Inflammatory macrophage (primary cell): ENCODE results near the gene EVL.

Source experiments
- DNase-seq, 2 donors: peaks; one replicate each; pipeline ENCODE4 v3.0.0-alpha.2; 2020 to 2022

EVL gene

DNA sequence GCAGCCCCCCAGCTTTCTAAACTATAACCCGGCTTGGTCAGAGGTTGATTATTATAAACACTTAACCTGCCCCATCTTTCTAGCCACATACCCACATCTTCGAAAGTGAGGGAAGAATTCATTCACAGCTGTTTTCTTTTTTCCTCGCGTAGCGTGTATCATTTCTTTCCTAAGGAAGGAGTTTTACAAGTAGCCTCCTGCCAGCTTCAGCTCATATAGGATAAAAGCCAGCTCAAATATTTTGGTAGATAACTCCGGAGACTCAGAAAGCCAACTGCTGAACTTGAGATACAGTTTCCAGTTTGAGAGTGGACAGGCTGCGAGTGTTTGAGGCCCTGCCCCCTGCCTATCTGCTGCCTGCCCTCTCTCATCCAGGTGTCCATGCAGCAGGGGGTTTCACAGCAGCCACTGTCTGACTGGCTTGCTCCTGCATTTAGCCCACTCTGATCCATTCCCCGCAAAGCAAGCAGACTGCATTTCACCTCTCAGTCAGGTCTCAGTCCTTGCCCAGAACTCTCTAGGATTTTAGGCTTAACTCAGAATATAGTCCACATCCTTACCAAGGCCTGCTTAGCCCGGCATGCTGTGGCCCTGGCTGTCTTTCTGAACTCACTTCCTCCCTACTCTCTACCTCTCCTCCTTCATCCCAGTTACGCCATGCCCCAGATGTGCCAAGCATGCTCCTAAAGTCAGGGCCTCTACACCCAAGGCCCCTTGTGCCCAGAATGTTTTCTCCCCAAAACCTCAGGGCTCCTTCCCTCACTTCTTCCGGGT, 46.9 kb downstream of the EVL start:
- DNase-seq, result no peak

DNA sequence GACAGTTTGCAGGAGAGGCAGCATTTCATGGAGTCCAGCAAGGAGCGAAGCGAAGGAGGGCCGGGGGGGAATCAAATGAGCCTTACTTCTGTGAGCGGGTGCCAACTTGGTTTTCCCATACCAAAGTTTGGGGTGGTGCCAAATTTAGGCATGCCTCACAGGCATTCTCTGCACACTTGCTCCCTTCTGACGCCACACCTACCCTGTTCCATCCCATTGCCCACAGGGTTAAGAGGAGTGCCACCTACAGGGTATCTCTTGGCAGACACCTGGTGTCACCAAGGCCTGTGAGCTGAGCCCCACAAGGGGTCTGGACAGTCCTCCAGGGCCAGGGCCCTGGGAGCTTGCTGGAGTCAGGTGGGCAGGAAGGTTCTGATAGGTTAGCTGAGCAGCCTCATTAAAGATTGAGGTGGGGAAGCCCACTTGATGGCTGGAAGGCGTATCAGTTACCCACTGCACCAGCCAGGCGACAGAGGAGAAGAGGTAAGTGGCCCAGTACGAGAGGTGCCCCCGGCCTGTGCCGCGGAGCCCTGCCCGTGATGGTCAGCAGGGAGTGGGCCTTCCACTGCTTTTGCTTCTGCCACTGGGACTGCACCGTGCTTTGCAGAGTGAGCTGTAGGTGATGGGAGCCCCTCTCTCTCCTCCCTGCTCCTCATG, 49.0 kb downstream of the EVL start:
- DNase-seq, result no peak

- DNase-seq, result no peak
Observed at GRCh38 chr14:100115236-100115635, 50.0 kb downstream of the EVL start.

- DNase-seq, result no peak
Observed at GRCh38 chr14:100115726-100116125, 50.5 kb downstream of the EVL start.

GRCh38 chr14:100116134-100116533, 50.9 kb downstream of the EVL start:
- no peak for DNase-seq

DNA sequence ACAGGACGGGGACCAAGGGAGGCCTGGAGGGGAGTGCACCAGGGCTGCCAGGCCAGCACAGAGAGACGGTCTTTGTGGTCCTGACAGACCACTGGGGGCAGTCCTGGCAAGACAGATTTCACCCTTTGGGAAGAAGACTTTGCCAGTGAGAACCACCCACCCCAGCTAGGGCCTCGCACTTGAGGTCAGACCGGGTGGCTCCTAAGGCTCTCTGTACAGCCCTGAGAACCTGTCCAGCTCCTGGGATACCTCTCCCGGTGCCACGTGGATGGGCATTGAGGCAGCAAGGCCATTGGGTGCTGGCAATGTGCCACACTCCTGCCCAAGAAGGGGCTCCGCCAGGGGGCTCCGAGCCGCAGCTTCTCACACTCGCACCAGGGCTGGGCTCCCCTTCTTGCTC, 51.8 kb downstream of the EVL start:
- DNase-seq, result no peak

GRCh38 chr14:100117633-100118395, 52.6 kb downstream of the EVL start:
- DNase-seq, result peak; percentile 38 to 61

DNA sequence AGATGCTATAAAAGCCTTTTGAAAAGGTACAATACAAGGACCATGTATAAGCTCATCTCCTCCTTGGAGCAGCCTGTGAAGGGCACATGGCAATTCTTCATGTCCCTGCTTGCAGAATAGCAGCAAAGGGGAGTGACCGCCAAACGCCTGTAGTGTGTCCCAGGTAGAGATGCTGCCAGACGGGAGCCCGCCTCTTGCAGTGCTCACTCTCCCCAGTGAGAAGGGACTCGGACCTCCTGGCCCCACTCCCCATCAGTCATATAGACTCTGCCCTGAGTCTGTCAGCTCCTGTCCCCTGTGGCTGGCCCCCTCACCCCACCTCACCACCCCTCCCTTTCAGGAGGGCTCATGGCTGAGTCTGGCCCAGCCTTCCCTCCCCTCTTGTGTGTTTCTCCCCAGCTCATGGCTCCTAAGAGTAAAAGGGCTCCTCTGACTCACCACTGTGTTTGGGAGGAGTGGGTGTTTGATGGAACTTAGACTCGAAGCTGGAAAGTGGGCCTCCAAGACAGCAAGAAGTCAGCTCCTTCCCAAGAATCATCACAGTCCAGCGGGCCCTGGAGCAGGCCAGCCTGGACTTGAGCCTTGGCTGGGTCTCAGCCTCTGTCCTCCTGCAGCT, 53.3 kb downstream of the EVL start:
- DNase-seq, result peak in 1 of 2 donors; percentile 34

- no peak for DNase-seq
Observed at GRCh38 chr14:100119251-100119650, 54.0 kb downstream of the EVL start.

DNA sequence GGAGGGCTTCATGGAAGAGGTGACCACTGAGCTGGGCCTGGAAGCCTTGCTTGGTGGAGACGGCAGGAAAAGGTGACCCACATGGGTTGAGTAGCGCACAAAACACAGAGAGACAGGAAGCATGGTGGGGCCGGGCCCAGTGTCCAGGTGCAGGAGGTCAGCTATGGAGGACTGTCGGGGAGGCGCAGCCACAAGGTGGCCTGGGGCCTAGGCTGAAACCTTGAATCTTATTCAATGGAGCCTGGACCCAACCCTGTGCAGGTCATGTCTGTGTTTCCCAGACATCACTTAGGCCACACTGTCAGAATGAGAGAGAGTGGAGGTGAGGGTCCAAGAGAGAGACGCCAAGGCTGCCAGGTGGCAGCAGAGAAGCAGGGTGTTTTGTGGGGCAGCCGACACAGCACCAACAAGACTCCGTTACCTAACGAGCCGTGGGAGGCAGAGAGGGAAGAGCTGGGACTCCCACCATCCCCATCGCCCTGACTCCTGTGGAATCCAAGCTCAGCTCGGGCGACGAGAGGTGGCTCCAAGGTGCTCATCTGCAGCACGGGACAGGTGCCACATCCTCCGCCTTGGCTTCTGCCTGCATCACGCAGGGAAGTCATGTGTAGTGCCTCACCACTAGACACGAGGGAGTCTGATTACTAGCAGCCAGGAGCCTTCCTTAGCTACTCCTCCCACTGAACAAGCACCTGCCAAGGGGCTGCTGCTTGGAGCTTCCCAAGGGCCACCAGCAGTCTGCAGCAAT, 55.5 kb downstream of the EVL start:
- no peak for DNase-seq

DNA sequence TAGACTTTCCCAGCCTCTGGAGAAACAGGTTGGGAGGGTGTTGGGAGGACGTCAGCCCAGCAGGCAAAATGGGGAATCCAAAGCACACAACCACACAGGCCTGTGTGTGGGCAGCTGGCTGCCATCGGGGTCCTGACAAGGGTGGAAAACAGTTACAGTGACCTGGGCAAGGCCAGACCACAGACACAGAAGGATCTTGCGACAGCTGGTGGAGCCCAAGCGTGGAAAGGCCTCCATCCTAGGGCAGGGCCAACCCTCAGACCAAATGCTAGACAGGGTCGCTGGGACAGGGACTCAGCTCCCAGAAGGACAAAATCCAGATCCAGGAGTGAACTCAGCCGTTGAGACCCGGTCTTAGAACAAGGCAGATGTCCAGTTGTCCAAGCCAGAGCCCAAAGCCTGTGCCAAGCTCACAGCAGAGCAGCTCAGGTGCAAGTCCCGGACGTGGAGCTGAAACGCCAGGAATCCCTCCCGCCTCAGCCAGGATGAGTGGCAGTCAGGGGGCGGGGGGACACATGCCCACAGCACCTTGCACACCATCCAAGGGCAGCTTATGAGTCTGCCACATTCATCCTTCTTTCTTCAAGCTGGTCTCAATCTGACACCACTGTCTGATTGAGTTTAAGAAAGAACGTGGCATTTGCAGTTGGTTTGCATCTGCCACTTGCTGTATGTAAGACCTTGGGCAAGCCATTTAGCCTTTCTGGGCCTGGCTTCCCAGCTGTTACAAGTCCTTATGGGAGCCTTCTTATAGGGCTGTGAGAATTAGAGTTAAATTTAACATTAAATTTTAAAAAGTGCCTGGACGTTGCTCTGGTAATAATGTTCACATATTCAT, 56.6 kb downstream of the EVL start:
- DNase-seq, result no peak

GRCh38 chr14:100122481-100123223, 57.4 kb downstream of the EVL start:
- peak in 1 of 2 donors; percentile 25 for DNase-seq

- no peak for DNase-seq
Observed at GRCh38 chr14:100123618-100124017, 58.4 kb downstream of the EVL start.

DNA sequence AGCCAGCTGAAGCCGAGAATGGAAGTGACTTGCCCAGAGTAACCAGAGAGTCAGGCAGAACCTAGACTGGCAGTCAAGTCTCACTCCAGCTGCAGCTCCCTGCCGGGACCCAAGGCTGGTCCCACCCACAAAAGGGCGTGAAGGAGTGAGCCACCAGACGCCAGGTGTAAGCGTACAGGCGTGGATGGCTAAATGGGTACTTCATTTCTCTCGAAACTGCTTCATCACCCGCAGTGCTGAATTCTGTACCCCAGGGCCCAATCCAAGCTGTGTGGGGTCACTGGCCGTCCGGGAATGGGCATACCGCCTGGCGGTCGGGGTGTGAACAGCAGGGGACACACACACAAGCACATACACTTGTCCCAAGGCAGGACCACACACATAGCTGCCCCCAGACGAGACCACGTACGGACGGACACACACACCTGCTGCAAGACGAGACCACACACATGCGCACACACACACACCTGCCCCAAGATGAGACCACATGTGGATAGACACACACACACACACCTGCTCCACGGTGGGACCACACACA, 59.4 kb downstream of the EVL start:
- DNase-seq, result no peak

GRCh38 chr14:100126401-100126800, 61.2 kb downstream of the EVL start:
- DNase-seq, result no peak

DNA sequence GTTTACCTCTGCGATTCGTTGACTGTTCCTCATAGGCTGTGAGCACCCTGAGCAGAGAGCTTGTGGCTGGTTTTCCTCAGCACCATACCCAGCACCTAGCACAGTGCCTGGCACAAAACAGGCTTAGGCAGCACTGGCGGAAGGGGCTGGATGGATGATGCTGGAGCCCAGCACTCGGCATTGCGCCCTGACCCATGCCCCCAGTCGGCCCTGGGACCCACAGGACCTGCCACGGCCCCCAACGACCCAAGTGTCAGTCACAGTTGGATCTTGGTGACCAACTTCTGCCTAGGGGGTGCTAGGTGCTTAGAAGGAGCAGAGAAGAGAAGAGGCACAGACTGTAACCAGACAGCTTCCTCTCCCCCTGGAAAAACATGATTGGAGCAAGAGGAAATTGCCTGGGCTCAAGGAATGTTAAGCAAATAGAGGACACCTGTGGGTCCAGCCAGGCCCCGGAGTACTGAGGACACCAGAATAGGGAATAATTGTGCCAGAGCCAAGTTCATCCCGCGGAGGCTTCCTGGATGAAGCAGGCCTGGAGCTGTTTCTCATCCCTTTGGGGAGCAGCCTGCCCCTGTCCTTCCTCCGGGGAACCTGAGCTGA, 62.7 kb downstream of the EVL start:
- DNase-seq, result no peak

GRCh38 chr14:100128688-100129087, 63.5 kb downstream of the EVL start:
- DNase-seq, result no peak

DNA sequence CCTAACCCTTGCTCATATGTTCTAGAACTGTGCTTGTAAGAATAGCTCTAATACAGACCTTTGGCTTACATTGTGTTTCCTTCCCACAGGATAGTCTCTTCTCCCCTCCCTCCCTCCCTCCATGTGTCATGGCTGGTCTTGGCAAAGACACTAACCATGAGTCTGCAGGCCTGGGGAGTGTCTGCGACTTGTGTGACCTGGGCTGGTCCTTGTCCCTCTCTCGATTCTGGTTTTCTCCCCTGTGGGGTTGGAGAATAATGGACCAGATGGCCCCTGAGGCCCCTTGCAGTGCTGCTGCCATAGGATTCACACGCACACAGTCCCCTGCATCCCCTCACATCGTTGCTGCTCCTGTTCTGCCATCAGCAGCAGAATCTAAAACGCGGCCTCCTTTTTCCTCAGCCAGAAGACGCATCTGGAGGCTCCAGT, 64.0 kb downstream of the EVL start:
- no peak for DNase-seq

GRCh38 chr14:100130521-100130920, 65.3 kb downstream of the EVL start:
- no peak for DNase-seq

DNA sequence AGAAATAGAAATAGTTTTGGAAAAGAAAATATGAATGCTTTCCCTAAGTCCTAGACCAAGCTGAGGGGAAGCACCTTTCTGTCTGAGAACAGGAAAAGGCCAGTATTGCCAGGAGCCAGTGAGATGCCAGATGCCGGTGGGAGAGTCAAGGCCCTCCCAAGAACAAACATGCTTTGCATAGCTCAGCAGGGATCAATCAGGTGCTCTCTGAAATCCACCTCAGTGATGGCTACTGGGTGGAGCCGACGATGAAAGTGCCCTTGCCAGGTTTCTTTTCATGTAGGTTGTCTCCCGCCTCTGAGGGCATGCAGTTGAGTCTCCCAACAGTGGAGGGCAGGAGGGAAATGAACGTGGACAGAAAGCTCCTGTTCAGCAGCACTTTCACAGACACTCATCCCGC, 66.0 kb downstream of the EVL start:
- DNase-seq, result no peak
